Stimulated activated CD8-positive, alpha-beta memory T cell treated with anti-CD3 and anti-CD28 coated beads, Interleukin-4, amount 100 ng/mL, for 1 hour (primary cell): ENCODE data around the gene HASPIN.

Source experiments
- DNase-seq, 2 donors: peaks; one replicate each; pipeline ENCODE4 v3.0.0-alpha.2; 2020; ENCODE audit warnings: low read depth in 2 of 2, low spot score in 1 of 2

HASPIN gene

GRCh38 chr17:3723556-3724377 lies at the start of gene HASPIN:
Gene HASPIN, plus strand, starts transcription at chr17:3723903. Its CDS starts 33 bp downstream, at chr17:3723936.
- DNase-seq: peak; percentile 77 to 83

- DNase-seq: no peak
These were observed 47.8 kb upstream of the HASPIN start for GRCh38 chr17:3675886-3676285.

- DNase-seq: no peak
These were observed 45.4 kb upstream of the HASPIN start for GRCh38 chr17:3678095-3678820.

GRCh38 chr17:3678821-3679530 lies 44.7 kb upstream of the HASPIN start:
- DNase-seq: no peak

DNA sequence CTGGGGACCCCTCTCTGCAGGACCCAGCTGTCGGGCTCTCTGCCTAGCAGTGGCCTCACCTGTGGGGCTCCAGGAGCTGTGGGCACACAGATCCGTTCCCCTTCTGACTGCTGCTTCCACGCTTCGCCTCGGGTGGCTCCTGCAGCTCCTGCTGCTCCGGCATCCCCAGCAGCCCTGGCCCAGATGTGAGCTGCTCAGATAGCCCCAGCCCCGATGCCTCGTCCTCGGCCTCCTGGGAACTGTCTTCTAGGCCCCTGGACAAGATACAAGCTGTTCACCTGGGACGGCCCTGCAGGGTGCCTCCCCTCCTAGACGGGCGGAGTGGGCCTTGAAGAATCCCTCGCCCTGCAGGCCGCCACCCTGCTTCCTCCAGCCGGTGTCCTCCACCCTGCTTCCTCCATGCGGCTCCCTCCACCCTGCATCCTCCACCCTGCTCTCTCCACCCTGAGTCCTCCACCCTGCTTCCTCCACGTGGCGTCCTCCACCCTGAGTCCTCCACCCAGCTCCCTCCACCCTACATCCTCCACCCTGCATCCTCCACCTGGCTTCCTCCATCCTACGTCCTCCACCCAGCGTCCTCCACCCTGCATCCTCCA lies 44.1 kb upstream of the HASPIN start:
- no peak for DNase-seq

GRCh38 chr17:3681057-3681456 lies 42.6 kb upstream of the HASPIN start:
- DNase-seq: no peak

DNA sequence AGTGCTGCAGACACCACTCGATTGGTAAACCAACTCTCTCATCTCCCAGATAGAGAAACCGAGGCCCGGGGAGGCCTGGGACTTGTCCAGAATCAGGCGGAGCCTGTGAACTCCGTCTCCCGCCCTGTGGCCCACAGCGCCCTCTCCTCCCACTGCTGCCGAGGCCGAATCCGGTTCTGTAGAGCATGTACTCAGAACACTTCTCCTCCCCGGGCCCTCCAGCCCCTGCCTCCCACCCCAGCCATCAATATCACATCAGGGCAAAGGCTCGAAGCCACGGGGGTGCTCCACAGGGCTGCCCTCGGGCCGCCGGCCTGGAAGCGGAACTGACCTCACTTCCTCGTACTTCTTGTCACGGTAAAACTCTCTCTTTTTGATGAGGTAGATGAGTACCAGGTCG lies 42.1 kb upstream of the HASPIN start:
- DNase-seq: no peak

- no peak for DNase-seq
These were observed 41.7 kb upstream of the HASPIN start for GRCh38 chr17:3682033-3682432.

DNA sequence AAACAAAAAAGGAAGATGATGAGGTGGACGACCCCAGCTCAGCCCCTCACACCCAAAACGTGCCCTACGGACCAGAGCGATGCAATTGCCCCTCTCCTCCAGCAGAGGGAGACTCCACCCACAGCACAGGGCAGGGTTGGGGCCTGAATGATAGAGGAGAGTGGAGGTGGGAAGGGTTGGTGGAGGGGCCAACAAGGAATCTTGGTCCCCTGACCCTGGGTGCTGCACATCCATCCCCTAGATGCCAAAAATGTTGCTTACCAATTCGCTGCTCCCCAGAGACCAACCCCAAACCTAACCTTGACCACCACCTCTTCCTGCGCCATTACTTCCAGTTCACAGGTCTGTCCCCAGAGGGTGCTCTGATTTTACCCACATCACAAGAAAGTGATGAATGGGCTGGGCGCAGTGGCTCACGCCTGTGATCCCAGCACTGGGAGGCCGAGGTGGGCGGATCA lies 40.6 kb upstream of the HASPIN start:
- DNase-seq: no peak

- no peak for DNase-seq
These were observed 38.5 kb upstream of the HASPIN start for GRCh38 chr17:3685174-3685573.

DNA sequence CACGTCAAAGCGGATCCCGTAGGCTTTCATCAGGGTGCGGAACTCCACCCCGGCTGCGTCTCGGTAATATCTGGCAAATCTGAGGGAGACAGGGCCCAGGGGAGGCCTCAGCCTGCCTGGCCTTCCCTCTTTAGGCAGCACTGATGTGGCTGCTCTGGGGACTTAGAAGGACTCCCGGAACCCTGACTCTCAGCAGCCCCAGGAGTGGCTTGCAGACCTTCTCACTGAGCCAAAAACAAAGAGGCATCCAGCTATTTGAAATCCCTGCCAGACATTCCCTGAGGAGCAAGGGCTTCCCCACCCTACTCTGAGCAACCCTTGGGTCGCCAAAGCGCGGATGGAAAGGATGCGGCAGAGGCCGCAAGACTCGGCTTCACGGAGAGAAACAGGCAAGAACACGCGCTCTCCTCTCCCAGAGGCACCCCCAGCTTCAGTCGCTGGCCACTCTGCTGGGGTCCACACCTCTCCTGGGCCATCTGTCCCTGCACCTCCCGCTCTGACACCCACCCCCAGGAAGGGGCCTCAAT lies 35.6 kb upstream of the HASPIN start:
- no peak for DNase-seq

- no peak for DNase-seq
These were observed 34.8 kb upstream of the HASPIN start for GRCh38 chr17:3688852-3689261.

- no peak for DNase-seq
These were observed 34.2 kb upstream of the HASPIN start for GRCh38 chr17:3689262-3690093.

- no peak for DNase-seq
These were observed 33.5 kb upstream of the HASPIN start for GRCh38 chr17:3690094-3690715.

GRCh38 chr17:3691617-3692067 lies 32.1 kb upstream of the HASPIN start:
- DNase-seq: no peak

- no peak for DNase-seq
These were observed 31.4 kb upstream of the HASPIN start for GRCh38 chr17:3692346-3692745.

- no peak for DNase-seq
These were observed 30.6 kb upstream of the HASPIN start for GRCh38 chr17:3693141-3693540.

DNA sequence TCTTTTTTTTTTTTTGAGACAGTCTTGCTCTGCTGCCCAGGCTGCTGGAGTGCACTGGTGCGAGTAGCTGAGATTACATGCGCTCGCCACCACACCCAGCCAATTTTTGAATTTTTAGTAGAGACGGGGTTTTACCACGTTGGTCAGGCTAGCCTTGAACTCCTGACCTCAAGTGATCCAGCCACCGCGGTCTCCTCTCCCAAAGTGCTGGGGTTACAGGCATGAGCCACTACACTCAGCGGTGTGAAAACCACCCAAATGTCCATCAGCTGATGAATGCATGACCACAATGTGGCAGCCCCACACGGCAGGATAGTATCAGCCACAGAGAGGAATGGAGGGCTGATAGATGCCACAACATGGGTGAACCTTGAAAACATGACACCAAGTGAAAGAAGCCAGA lies 29.9 kb upstream of the HASPIN start:
- no peak for DNase-seq

GRCh38 chr17:3695129-3695722 lies 28.5 kb upstream of the HASPIN start:
- no peak for DNase-seq
